ENCODE results near the gene MYLK2. TPM values are rescaled to one million over a fixed set of nuclear protein-coding genes. Genes with fewer than 3 reads are reported as not detected.

Gene MYLK2
- polyA plus RNA-seq, 1 donor from 2014 or later = 0.22 TPM

DNA sequence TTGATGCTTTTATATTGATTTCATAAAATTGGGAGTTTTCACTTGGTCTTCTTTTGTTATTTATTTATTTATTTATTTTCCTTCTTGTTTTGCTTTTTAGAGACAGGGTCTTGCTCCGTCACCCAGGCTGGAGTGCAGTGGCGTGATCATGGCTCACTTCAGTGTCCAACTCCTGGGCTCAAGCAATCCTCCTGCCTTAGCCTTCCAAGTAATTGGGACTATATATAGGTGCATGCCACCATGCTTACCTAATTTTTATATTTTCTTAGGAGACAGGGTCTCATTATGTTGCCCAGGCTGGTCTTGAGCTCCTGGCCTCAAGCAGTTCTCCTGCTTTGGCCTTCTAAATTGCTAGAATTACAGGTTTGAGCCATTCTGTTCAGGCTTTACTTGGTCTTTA is 38.3 kb upstream of the MYLK2 start:
- no peaks in the 10 kb centered on the region for H3F3A ChIP-seq (ENCODE audit: insufficient read depth, low read length, poor library complexity, severe bottlenecking)
- no peak for TF ChIP-seq SMC3 (conservative IDR thresholded peaks at IDR 0.05; ENCODE audit: poor library complexity)
- TF ChIP-seq POLR2AphosphoS5 (IDR thresholded peaks at IDR 0.05) = no peak
- no peaks in the 10 kb centered on the region for H3K79me2 ChIP-seq (replicated peaks; ENCODE audit: insufficient read depth, low read length)
- H3K9me2 ChIP-seq (ENCODE audit: insufficient read depth, low read length) = no peaks in the 10 kb centered on the region
- H4K20me1 ChIP-seq (ENCODE audit: insufficient read depth) = no peaks in the 10 kb centered on the region
- no peak overlapping the region for H3K9ac ChIP-seq (ENCODE audit: low read length)
- no peak overlapping the region for H2AFZ ChIP-seq (ENCODE audit: low read depth, low read length)
- H3K36me3 ChIP-seq (ENCODE audit: insufficient read depth, low read length) = no peaks in the 10 kb centered on the region
- no peak overlapping the region for H3K27ac ChIP-seq (ENCODE audit: low read length)
- H3K27me3 ChIP-seq (ENCODE audit: insufficient read depth, low read depth, low read length) = no peaks in the 10 kb centered on the region
- H3K4me3 ChIP-seq (ENCODE audit: low read length) = no peak overlapping the region
- no peak overlapping the region for H3K4me2 ChIP-seq (ENCODE audit: low read length)
- H3K9me3 ChIP-seq (ENCODE audit: low read length) = no peaks in the 10 kb centered on the region

- Histone ChIP-seq H3K27ac (ENCODE audit: low read length) (no peak overlapping the region), H4K20me1 (ENCODE audit: insufficient read depth) (no peaks in the 10 kb centered on the region), H3K9me2 (ENCODE audit: insufficient read depth, low read length) (no peaks in the 10 kb centered on the region), H3K36me3 (ENCODE audit: insufficient read depth, low read length) (no peaks in the 10 kb centered on the region), H3K79me2 (replicated peaks; ENCODE audit: insufficient read depth, low read length) (no peaks in the 10 kb centered on the region), H3F3A (ENCODE audit: insufficient read depth, low read length, poor library complexity, severe bottlenecking) (no peaks in the 10 kb centered on the region), H3K4me3 (ENCODE audit: low read length) (no peak overlapping the region), H3K4me2 (ENCODE audit: low read length) (no peak overlapping the region), H3K27me3 (ENCODE audit: insufficient read depth, low read depth, low read length) (no peaks in the 10 kb centered on the region), H3K9ac (ENCODE audit: low read length) (no peak overlapping the region), H3K9me3 (ENCODE audit: low read length) (no peaks in the 10 kb centered on the region), H2AFZ (ENCODE audit: low read depth, low read length) (no peak overlapping the region)
- TF ChIP-seq TAF1 (IDR thresholded peaks at IDR 0.05; ENCODE audit: low read depth) (no peak), POLR2AphosphoS5 (IDR thresholded peaks at IDR 0.05) (no peak), SMC3 (conservative IDR thresholded peaks at IDR 0.05; ENCODE audit: poor library complexity) (no peak), MXI1 (conservative IDR thresholded peaks at IDR 0.05; ENCODE audit: poor library complexity, severe bottlenecking) (no peak), EZH2 (IDR thresholded peaks at IDR 0.05; ENCODE audit: borderline replicate concordance, insufficient read depth, low read length, poor library complexity, severe bottlenecking) (no peak), RAD21 (conservative IDR thresholded peaks at IDR 0.05) (no peak), EP300 (conservative IDR thresholded peaks at IDR 0.05; ENCODE audit: poor library complexity, severe bottlenecking) (no peak)
- TF ChIP-seq, protein P1, sequence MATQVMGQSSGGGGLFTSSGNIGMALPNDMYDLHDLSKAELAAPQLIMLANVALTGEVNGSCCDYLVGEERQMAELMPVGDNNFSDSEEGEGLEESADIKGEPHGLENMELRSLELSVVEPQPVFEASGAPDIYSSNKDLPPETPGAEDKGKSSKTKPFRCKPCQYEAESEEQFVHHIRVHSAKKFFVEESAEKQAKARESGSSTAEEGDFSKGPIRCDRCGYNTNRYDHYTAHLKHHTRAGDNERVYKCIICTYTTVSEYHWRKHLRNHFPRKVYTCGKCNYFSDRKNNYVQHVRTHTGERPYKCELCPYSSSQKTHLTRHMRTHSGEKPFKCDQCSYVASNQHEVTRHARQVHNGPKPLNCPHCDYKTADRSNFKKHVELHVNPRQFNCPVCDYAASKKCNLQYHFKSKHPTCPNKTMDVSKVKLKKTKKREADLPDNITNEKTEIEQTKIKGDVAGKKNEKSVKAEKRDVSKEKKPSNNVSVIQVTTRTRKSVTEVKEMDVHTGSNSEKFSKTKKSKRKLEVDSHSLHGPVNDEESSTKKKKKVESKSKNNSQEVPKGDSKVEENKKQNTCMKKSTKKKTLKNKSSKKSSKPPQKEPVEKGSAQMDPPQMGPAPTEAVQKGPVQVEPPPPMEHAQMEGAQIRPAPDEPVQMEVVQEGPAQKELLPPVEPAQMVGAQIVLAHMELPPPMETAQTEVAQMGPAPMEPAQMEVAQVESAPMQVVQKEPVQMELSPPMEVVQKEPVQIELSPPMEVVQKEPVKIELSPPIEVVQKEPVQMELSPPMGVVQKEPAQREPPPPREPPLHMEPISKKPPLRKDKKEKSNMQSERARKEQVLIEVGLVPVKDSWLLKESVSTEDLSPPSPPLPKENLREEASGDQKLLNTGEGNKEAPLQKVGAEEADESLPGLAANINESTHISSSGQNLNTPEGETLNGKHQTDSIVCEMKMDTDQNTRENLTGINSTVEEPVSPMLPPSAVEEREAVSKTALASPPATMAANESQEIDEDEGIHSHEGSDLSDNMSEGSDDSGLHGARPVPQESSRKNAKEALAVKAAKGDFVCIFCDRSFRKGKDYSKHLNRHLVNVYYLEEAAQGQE (IDR thresholded peaks at IDR 0.05; ENCODE audit: borderline replicate concordance) = no peak
- TF ChIP-seq, protein P2, sequence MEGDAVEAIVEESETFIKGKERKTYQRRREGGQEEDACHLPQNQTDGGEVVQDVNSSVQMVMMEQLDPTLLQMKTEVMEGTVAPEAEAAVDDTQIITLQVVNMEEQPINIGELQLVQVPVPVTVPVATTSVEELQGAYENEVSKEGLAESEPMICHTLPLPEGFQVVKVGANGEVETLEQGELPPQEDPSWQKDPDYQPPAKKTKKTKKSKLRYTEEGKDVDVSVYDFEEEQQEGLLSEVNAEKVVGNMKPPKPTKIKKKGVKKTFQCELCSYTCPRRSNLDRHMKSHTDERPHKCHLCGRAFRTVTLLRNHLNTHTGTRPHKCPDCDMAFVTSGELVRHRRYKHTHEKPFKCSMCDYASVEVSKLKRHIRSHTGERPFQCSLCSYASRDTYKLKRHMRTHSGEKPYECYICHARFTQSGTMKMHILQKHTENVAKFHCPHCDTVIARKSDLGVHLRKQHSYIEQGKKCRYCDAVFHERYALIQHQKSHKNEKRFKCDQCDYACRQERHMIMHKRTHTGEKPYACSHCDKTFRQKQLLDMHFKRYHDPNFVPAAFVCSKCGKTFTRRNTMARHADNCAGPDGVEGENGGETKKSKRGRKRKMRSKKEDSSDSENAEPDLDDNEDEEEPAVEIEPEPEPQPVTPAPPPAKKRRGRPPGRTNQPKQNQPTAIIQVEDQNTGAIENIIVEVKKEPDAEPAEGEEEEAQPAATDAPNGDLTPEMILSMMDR (IDR thresholded peaks at IDR 0.05; ENCODE audit: poor library complexity, severe bottlenecking) = no peak
Measured at GRCh38 chr20:31781945-31782344, 37.2 kb upstream of the MYLK2 start.

Data from neural cell (in vitro differentiated cells).